Astrocyte of the spinal cord (primary cell): ENCODE data around the gene COL23A1.

ENCODE experiments used
- DNase-seq: peaks from one replicate; pipeline ENCODE4 v3.0.0; 2011; ENCODE audit warnings: low read depth, low spot score
- H3K4me3 ChIP-seq: 2 replicates; pipeline ENCODE4 v1.5.1; 2011; ENCODE audit warnings: low read depth, mild to moderate bottlenecking, low read length, moderate library complexity
- in situ Hi-C: cut with HindIII; loops from 2 replicates; pipeline ENCODE4 v1.10.0; 2017; ENCODE audit warnings: low sequenced_read_pairs
- TF ChIP-seq, protein P1 (sequence below): IDR thresholded peaks from 2 replicates; pipeline ENCODE4 v1.5.1; 2012; ENCODE audit warnings: low read depth, mild to moderate bottlenecking, low read length, inconsistent platforms

The COL23A1 gene

GRCh38 chr5:178403956-178404600 is 186.1 kb downstream of the COL23A1 start:
- TF ChIP-seq, protein P1, sequence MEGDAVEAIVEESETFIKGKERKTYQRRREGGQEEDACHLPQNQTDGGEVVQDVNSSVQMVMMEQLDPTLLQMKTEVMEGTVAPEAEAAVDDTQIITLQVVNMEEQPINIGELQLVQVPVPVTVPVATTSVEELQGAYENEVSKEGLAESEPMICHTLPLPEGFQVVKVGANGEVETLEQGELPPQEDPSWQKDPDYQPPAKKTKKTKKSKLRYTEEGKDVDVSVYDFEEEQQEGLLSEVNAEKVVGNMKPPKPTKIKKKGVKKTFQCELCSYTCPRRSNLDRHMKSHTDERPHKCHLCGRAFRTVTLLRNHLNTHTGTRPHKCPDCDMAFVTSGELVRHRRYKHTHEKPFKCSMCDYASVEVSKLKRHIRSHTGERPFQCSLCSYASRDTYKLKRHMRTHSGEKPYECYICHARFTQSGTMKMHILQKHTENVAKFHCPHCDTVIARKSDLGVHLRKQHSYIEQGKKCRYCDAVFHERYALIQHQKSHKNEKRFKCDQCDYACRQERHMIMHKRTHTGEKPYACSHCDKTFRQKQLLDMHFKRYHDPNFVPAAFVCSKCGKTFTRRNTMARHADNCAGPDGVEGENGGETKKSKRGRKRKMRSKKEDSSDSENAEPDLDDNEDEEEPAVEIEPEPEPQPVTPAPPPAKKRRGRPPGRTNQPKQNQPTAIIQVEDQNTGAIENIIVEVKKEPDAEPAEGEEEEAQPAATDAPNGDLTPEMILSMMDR = no peak
- DNase-seq = no peak
- H3K4me3 ChIP-seq = no peak overlapping the region
- in situ Hi-C loops = no loop called here

DNA sequence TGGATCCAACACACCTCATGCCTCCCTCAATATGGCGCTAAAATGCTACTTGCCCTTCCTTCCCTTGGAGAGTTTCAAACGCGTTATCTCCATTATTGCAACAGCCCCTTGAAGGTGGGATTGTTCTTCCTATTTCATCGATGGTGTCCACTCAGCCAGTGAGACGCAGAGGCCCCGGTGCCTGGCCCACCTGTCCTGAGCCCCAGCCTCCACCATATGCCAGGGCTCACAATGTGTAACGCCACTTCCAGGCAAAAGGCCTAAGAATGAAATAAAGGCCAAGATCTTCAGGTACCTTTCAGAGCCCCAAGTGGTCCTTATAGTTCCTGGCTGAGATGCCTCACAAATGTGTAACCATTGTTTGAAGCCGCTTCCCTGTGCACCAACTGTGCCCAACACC is 186.8 kb downstream of the COL23A1 start:
- in situ Hi-C loops = no loop called here
- TF ChIP-seq, protein P1 = no peak
- DNase-seq = no peak
- H3K4me3 ChIP-seq = no peak overlapping the region

DNA sequence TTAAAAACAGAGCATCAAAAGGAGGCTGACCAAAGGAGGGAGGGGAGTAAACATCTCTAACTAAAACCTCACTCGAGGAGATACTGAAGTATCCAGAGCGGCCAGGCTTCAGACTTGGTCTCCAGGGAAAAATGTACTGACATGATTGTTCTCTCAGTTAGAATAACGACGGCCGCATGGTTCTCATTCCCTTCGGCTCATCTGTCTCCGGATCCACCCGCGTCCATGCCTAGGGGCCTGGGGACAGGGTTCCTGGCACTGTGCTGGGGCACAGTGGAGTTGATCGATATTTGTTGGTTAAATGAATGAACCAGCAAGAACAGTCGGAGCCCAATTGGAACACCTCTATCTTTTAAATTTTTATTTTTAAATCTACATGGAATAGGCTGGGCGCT is 190.5 kb downstream of the COL23A1 start:
- in situ Hi-C loops = no loop called here
- no peak overlapping the region for H3K4me3 ChIP-seq
- TF ChIP-seq, protein P1 = no peak
- DNase-seq = no peak

- in situ Hi-C loops = no loop called here
- DNase-seq = no peak
- H3K4me3 ChIP-seq = no peak overlapping the region
- TF ChIP-seq, protein P1 = no peak
These were observed 191.1 kb downstream of the COL23A1 start for GRCh38 chr5:178398901-178399700.

DNA sequence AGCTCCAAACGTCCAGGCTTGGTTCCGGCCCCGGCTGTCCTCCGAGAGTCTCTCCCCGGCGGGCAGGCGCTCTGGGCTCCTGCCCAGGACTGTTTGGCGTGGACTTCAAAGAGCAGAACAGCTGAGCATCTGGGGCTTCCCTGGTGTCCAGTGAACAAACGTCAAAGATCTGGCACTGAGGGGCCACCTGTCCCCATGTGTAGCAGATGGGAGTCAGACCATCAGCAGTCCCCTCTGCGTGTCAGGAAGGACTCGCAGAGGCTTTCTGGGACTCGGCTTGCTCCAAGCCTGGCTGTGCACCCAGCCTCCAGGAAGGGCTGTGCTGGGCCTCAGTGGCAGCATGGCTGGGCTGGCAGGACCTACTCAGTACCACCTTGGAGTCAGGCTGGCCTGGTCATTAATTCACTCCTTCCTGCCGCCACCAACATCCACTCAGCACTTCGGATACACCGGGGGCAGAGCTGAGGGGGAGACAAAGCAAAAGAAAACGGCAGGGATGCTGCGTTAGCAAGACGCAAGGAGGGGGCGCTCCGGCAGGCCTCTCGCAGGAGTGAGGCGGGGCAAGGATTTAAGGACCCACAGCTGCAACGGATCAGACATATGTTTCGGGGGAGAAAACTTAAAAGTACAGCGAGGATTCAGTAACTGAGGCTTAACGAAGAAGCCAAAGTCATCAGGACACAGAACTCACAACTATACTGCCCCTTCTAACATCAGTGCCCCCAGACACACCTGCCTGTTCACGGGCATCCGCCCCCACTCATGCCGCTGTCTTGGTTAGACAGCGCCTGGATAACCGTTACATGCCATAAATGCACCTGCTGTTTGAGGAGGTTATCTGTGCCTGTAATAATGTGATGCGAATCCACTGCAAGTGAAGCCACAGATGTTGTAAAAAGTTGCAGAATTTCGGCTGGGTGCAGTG is 193.1 kb downstream of the COL23A1 start:
- no peak overlapping the region for H3K4me3 ChIP-seq
- no peak for DNase-seq
- in situ Hi-C loops = no loop called here
- TF ChIP-seq, protein P1 = no peak

GRCh38 chr5:178394074-178394473 is 196.1 kb downstream of the COL23A1 start:
- H3K4me3 ChIP-seq = no peak overlapping the region
- TF ChIP-seq, protein P1 = no peak
- no peak for DNase-seq
- in situ Hi-C loops = no loop called here
